ENCODE data around the gene ATP6V1B1.

ATP6V1B1 gene

GRCh38 chr2:70939839-70940580 lies 4.3 kb downstream of the ATP6V1B1 start:
- no peak overlapping the region for H3K4me3 ChIP-seq (ENCODE audit: low read length)
- TF ChIP-seq CTCF (IDR thresholded peaks at IDR 0.05; ENCODE audit: insufficient read depth, low read depth, low read length, missing control alignments) = no peak
- DNase-seq (ENCODE audit: low read depth) = no peak

GRCh38 chr2:70941186-70941585 lies 5.5 kb downstream of the ATP6V1B1 start:
- TF ChIP-seq CTCF (IDR thresholded peaks at IDR 0.05; ENCODE audit: insufficient read depth, low read depth, low read length, missing control alignments) = no peak
- H3K4me3 ChIP-seq (ENCODE audit: low read length) = no peak overlapping the region
- no peak for DNase-seq (ENCODE audit: low read depth)

- no peak overlapping the region for H3K4me3 ChIP-seq (ENCODE audit: low read length)
- TF ChIP-seq CTCF (IDR thresholded peaks at IDR 0.05; ENCODE audit: insufficient read depth, low read depth, low read length, missing control alignments) = no peak
- DNase-seq (ENCODE audit: low read depth) = no peak
These were observed 6.0 kb downstream of the ATP6V1B1 start for GRCh38 chr2:70941701-70942100.

- TF ChIP-seq CTCF (IDR thresholded peaks at IDR 0.05; ENCODE audit: insufficient read depth, low read depth, low read length, missing control alignments) = no peak
- H3K4me3 ChIP-seq (ENCODE audit: low read length) = no peak overlapping the region
- no peak for DNase-seq (ENCODE audit: low read depth)
These were observed 6.9 kb downstream of the ATP6V1B1 start for GRCh38 chr2:70942396-70943204.

- no peak for TF ChIP-seq CTCF (IDR thresholded peaks at IDR 0.05; ENCODE audit: insufficient read depth, low read depth, low read length, missing control alignments)
- DNase-seq (ENCODE audit: low read depth) = no peak
- no peak overlapping the region for H3K4me3 ChIP-seq (ENCODE audit: low read length)
These were observed 7.6 kb downstream of the ATP6V1B1 start for GRCh38 chr2:70943205-70943871.

- DNase-seq (ENCODE audit: low read depth) = no peak
- no peak overlapping the region for H3K4me3 ChIP-seq (ENCODE audit: low read length)
- no peak for TF ChIP-seq CTCF (IDR thresholded peaks at IDR 0.05; ENCODE audit: insufficient read depth, low read depth, low read length, missing control alignments)
These were observed 8.5 kb downstream of the ATP6V1B1 start for GRCh38 chr2:70944111-70944690.

All from epithelial cell of esophagus (primary cell).